MM.1S (cell line): ENCODE measurements around the gene COL6A1.

Experiments used
- EZH2 ChIP-seq: fragments of 300-600 bp; sonication (generic); optimal IDR thresholded peaks from 2 replicates; pipeline ENCODE3; 2017; ENCODE audit warnings: low read depth, mild to moderate bottlenecking, antibody characterized with exemption, low read length, mixed read lengths
- EZH2phosphoT487 ChIP-seq: fragments of 300-600 bp; sonication (generic); IDR thresholded peaks from 2 replicates; pipeline ENCODE4 v1.6.1; 2018; ENCODE audit warnings: antibody characterized with exemption, low read length
- TF ChIP-seq, protein P1 (sequence below): fragments of 300-600 bp; sonication (generic); IDR thresholded peaks from 2 replicates; pipeline ENCODE4 v1.5.1; 2016; ENCODE audit warnings: antibody characterized with exemption, low read length, mixed read lengths

DNA sequence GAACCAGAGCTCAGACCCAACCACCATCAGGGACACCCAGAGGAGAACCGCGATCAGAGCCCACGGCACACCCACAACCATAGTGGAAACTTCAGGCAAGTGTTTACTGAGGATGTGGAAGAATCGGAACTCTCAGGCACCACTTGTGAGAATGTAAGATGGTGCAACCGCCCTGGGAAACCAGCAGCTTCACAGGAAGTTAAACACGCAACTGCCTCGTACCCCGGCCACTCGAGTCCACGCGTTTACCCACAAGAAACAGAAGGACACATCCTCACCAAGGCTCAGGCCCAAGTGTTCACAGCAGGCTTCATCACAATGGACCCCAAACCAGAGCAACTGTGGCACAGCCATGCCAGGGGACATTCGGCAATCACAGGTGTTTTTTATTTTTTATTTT is 64.9 kb downstream of the COL6A1 start:
- TF ChIP-seq, protein P1, sequence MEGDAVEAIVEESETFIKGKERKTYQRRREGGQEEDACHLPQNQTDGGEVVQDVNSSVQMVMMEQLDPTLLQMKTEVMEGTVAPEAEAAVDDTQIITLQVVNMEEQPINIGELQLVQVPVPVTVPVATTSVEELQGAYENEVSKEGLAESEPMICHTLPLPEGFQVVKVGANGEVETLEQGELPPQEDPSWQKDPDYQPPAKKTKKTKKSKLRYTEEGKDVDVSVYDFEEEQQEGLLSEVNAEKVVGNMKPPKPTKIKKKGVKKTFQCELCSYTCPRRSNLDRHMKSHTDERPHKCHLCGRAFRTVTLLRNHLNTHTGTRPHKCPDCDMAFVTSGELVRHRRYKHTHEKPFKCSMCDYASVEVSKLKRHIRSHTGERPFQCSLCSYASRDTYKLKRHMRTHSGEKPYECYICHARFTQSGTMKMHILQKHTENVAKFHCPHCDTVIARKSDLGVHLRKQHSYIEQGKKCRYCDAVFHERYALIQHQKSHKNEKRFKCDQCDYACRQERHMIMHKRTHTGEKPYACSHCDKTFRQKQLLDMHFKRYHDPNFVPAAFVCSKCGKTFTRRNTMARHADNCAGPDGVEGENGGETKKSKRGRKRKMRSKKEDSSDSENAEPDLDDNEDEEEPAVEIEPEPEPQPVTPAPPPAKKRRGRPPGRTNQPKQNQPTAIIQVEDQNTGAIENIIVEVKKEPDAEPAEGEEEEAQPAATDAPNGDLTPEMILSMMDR, result no peak
- TF ChIP-seq EZH2phosphoT487 (no peak), EZH2 (no peak)
